GM12865 (cell line): ENCODE results near the gene ZNF783.

Experiments
- DNase-seq: peaks from one replicate; pipeline ENCODE4 v3.0.0; 2010; ENCODE audit warnings: low read depth
- H3K4me3 ChIP-seq: 2 replicates; pipeline ENCODE4 v1.5.1; 2011; ENCODE audit warnings: mild to moderate bottlenecking, low read depth, low read length, control low read depth
- CTCF ChIP-seq: IDR thresholded peaks from 2 replicates; pipeline ENCODE4 v1.5.1; 2011; ENCODE audit warnings: low read length, control low read depth, low read depth, inconsistent platforms; ENCODE audit not compliant: insufficient read depth; ENCODE audit errors: missing control alignments

Gene ZNF783

GRCh38 chr7:149281508-149282330 is 19.7 kb downstream of the ZNF783 start:
- DNase-seq: no peak
- TF ChIP-seq CTCF: no peak
- no peak overlapping the region for H3K4me3 ChIP-seq

GRCh38 chr7:149282331-149282655 is 20.3 kb downstream of the ZNF783 start:
- DNase-seq: no peak
- TF ChIP-seq CTCF: no peak
- H3K4me3 ChIP-seq: no peak overlapping the region

GRCh38 chr7:149283321-149283720 is 21.3 kb downstream of the ZNF783 start:
- H3K4me3 ChIP-seq: no peak overlapping the region
- TF ChIP-seq CTCF: no peak
- no peak for DNase-seq

- H3K4me3 ChIP-seq: no peak overlapping the region
- DNase-seq: peak; percentile 55
- TF ChIP-seq CTCF: no peak
Observed at GRCh38 chr7:149284343-149284742, 22.3 kb downstream of the ZNF783 start.

GRCh38 chr7:149284850-149285585 is 23.0 kb downstream of the ZNF783 start:
- peak overlapping the region; percentile 56 for H3K4me3 ChIP-seq
- TF ChIP-seq CTCF: no peak

GRCh38 chr7:149285603-149286002 is 23.6 kb downstream of the ZNF783 start:
- DNase-seq: no peak
- TF ChIP-seq CTCF: no peak
- peak overlapping the region; percentile 56 for H3K4me3 ChIP-seq

More at GRCh38 chr7:149284850-149285585, 23.0 kb downstream of the ZNF783 start:
- DNase-seq: peak; percentile 92
